ENCODE measurements around the gene FBXL7. TPM values are rescaled to one million over a fixed set of nuclear protein-coding genes. Genes with fewer than 3 reads are reported as not detected.

Gene FBXL7
- total RNA-seq, 1 experiment from 2014 or later = not detected

GRCh38 chr5:15579193-15579990 is 79.4 kb downstream of the FBXL7 start:
- Histone ChIP-seq H3K4me1 (replicated peaks; ENCODE audit: insufficient read depth) (no peaks in the 10 kb centered on the region), H3K4me3 (no peak overlapping the region), H3K4me2 (no peak overlapping the region), H4K20me1 (ENCODE audit: insufficient read depth) (no peaks in the 10 kb centered on the region), H3K9me3 (ENCODE audit: insufficient read depth, low read depth) (no peaks in the 10 kb centered on the region), H3K36me3 (ENCODE audit: low read depth) (no peaks in the 10 kb centered on the region), H3K27ac (no peak overlapping the region), H3F3A (ENCODE audit: insufficient read depth, low read depth) (no peaks in the 10 kb centered on the region), H2AFZ (no peak overlapping the region), H3K9me2 (ENCODE audit: insufficient read depth) (no peaks in the 10 kb centered on the region), H3K79me2 (ENCODE audit: low read depth) (no peaks in the 10 kb centered on the region), H3K27me3 (ENCODE audit: insufficient read depth, low read depth) (no peaks in the 10 kb centered on the region)
- TF ChIP-seq EZH2 (IDR thresholded peaks at IDR 0.05; ENCODE audit: low read depth) (no peak), CTCF (conservative IDR thresholded peaks at IDR 0.05) (no peak)
- DNase-seq = no peak
- ChIA-PET POLR2A (ENCODE audit: unreplicated experiment) (no interaction called here), CTCF (no interaction called here)
- no TSS peak for BruUV-seq (replicated peaks)
- intact Hi-C loops (cut with micrococcal nuclease; ENCODE audit: unreplicated experiment) = no loop called here

GRCh38 chr5:15584528-15584927 is 84.5 kb downstream of the FBXL7 start:
- intact Hi-C loops (cut with micrococcal nuclease; ENCODE audit: unreplicated experiment) = no loop called here
- no TSS peak for BruUV-seq (replicated peaks)
- Histone ChIP-seq H3K4me3 (no peak overlapping the region), H3K27me3 (ENCODE audit: insufficient read depth, low read depth) (no peaks in the 10 kb centered on the region), H3K4me2 (no peak overlapping the region), H3K9me2 (ENCODE audit: insufficient read depth) (no peaks in the 10 kb centered on the region), H3F3A (ENCODE audit: insufficient read depth, low read depth) (no peaks in the 10 kb centered on the region), H3K27ac (no peak overlapping the region), H3K4me1 (replicated peaks; ENCODE audit: insufficient read depth) (no peaks in the 10 kb centered on the region), H3K9me3 (ENCODE audit: insufficient read depth, low read depth) (no peaks in the 10 kb centered on the region), H4K20me1 (ENCODE audit: insufficient read depth) (no peaks in the 10 kb centered on the region), H2AFZ (no peak overlapping the region), H3K79me2 (ENCODE audit: low read depth) (no peaks in the 10 kb centered on the region), H3K36me3 (ENCODE audit: low read depth) (no peaks in the 10 kb centered on the region)
- TF ChIP-seq EZH2 (IDR thresholded peaks at IDR 0.05; ENCODE audit: low read depth) (no peak), CTCF (conservative IDR thresholded peaks at IDR 0.05) (no peak)
- POLR2A ChIA-PET (ENCODE audit: unreplicated experiment) = no interaction called here
- CTCF ChIA-PET = no interaction called here
- DNase-seq = no peak

- H3K27me3 ChIP-seq (ENCODE audit: insufficient read depth, low read depth) = no peaks in the 10 kb centered on the region
- POLR2A ChIA-PET (ENCODE audit: unreplicated experiment) = no interaction called here
- H3K9me2 ChIP-seq (ENCODE audit: insufficient read depth) = no peaks in the 10 kb centered on the region
- TF ChIP-seq CTCF (conservative IDR thresholded peaks at IDR 0.05) (no peak), EZH2 (IDR thresholded peaks at IDR 0.05; ENCODE audit: low read depth) (no peak)
- H3K79me2 ChIP-seq (ENCODE audit: low read depth) = no peaks in the 10 kb centered on the region
- H3F3A ChIP-seq (ENCODE audit: insufficient read depth, low read depth) = no peaks in the 10 kb centered on the region
- H4K20me1 ChIP-seq (ENCODE audit: insufficient read depth) = no peaks in the 10 kb centered on the region
- H3K4me1 ChIP-seq (replicated peaks; ENCODE audit: insufficient read depth) = no peaks in the 10 kb centered on the region
- no peaks in the 10 kb centered on the region for H3K9me3 ChIP-seq (ENCODE audit: insufficient read depth, low read depth)
- no peak overlapping the region for H3K27ac ChIP-seq
- H2AFZ ChIP-seq = no peak overlapping the region
- no TSS peak for BruUV-seq (replicated peaks)
- no peaks in the 10 kb centered on the region for H3K36me3 ChIP-seq (ENCODE audit: low read depth)
- H3K4me2 ChIP-seq = no peak overlapping the region
- CTCF ChIA-PET = no interaction called here
- intact Hi-C loops (cut with micrococcal nuclease; ENCODE audit: unreplicated experiment) = no loop called here
- no peak overlapping the region for H3K4me3 ChIP-seq
- no peak for DNase-seq
Observed at GRCh38 chr5:15585128-15585527, 85.1 kb downstream of the FBXL7 start.
